GM12891 (cell line): Measurements from ENCODE around the gene SLC27A1.

Experiments used
- PAX5 ChIP-seq: IDR thresholded peaks from 2 replicates; pipeline ENCODE4 v1.6.1; 2011; ENCODE audit warnings: low read length, moderate library complexity, mild to moderate bottlenecking; ENCODE audit not compliant: insufficient read depth, severe bottlenecking
- POLR2A ChIP-seq: IDR thresholded peaks from 2 replicates; pipeline ENCODE4 v1.6.1; 2011; ENCODE audit warnings: low read depth, low read length, control low read depth
- POLR2AphosphoS5 ChIP-seq: IDR thresholded peaks from 2 replicates; pipeline ENCODE4 v1.6.1; 2011; ENCODE audit warnings: low read depth, low read length, control low read depth
- SPI1 ChIP-seq: IDR thresholded peaks from 2 replicates; pipeline ENCODE4 v1.6.1; 2011; ENCODE audit warnings: low read depth, low read length, control low read depth

DNA sequence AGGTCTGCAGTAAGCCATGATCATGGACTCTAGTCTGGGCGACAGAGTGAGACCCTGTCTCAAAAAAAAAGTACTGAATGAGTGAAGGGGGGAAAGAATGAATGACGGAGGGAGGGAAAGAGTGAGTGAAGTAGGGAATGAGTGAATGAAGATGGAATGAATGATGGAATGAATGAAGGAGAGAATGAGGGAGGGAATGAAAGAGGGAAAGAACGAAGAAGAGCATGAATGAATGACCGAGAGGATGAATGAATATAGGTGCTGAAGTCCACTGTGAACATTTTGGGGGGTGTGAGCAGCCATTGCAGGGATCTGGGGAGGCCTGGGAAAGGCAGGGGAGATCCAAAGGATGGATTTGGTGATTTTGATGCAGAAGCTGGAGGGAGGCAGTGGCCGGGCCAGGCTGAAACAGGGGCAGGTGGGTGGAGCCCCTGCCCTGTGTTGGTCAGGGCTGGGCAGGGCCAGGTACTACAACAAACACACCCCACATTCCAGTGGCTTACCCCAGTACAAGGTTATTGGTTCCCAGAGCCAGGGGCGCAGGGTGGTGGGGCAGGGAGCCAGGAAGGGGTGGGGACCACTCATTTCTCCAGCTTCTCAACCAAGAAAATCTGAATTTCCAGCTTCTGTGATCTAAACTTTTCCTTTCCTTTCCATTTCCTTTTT lies 14.3 kb downstream of the SLC27A1 start:
- no peak for TF ChIP-seq POLR2A
- no peak for TF ChIP-seq SPI1
- no peak for TF ChIP-seq PAX5
- no peak for TF ChIP-seq POLR2AphosphoS5
